IMR-90 (cell line): ENCODE data around the gene SMYD2. TPM values are rescaled to one million over a fixed set of nuclear protein-coding genes. Genes with fewer than 3 reads are reported as not detected.

Experiments used
- ATAC-seq: fragments of 200-7000 bp; cut with Tn5 transposase; 2 replicates; pipeline ENCODE4 v1.9.1; 2020; ENCODE audit warnings: low read depth, mild to moderate bottlenecking, moderate library complexity
- BruUV-seq: library from RNA; stranded (reverse); fragments of 400-500 nt; replicated peaks from 2 replicates; lab custom pipeline; 2021; lab: Mats Ljungman, UMichigan
- CTCF ChIA-PET: fragments of 300-600 bp; formaldehyde crosslinking; extraction: SDS; loops from one replicate; lab custom pipeline; 2021; ENCODE audit warnings: antibody characterized with exemption; lab: Yijun Ruan, JAX
- POLR2A ChIA-PET: fragments of 300-600 bp; sonication (Branson Sonifier 250); formaldehyde crosslinking; loops from one replicate; lab custom pipeline; 2022; ENCODE audit warnings: antibody characterized with exemption; ENCODE audit not compliant: unreplicated experiment; lab: Charles Lee
- DNase-seq: peaks from one replicate; pipeline ENCODE4 v3.0.0; 2013
- H2AFZ ChIP-seq: replicated peaks from 2 replicates; pipeline ENCODE3; 2013; ENCODE audit warnings: low read length, mild to moderate bottlenecking; ENCODE audit not compliant: poor library complexity
- H2AK5ac ChIP-seq: 2 replicates; pipeline ENCODE4 v1.6.1; 2013; ENCODE audit warnings: low read depth, low read length, inconsistent platforms
- H2AK9ac ChIP-seq: replicated peaks from 2 replicates; pipeline ENCODE3; 2013; ENCODE audit warnings: mild to moderate bottlenecking, low read depth, low read length, moderate library complexity; ENCODE audit not compliant: poor library complexity
- H2BK120ac ChIP-seq: 2 replicates; pipeline ENCODE4 v1.6.1; 2013; ENCODE audit warnings: low read depth, low read length, inconsistent platforms
- H2BK15ac ChIP-seq: 3 replicates; pipeline ENCODE4 v1.6.1; 2013; ENCODE audit warnings: low read depth, low read length, inconsistent platforms
- H2BK20ac ChIP-seq: 2 replicates; pipeline ENCODE4 v1.6.1; 2013; ENCODE audit warnings: low read depth, mild to moderate bottlenecking, inconsistent platforms, low read length, moderate library complexity
- H2BK5ac ChIP-seq: 2 replicates; pipeline ENCODE4 v1.6.1; 2013; ENCODE audit warnings: mild to moderate bottlenecking, low read depth, low read length, inconsistent platforms; ENCODE audit not compliant: poor library complexity, severe bottlenecking
- H3K14ac ChIP-seq: replicated peaks from 2 replicates; pipeline ENCODE4 v1.6.1; 2013; ENCODE audit warnings: low read depth, low read length, inconsistent platforms
- H3K18ac ChIP-seq: 2 replicates; pipeline ENCODE4 v1.6.1; 2013; ENCODE audit warnings: low read depth, low read length, control low read depth
- H3K23ac ChIP-seq: 2 replicates; pipeline ENCODE4 v1.6.1; 2013; ENCODE audit warnings: low read depth, low read length, inconsistent platforms
- H3K27ac ChIP-seq: 2 replicates; pipeline ENCODE4 v1.5.1; 2013; ENCODE audit warnings: mild to moderate bottlenecking, control low read depth, low read length; ENCODE audit not compliant: insufficient read depth
- H3K27me3 ChIP-seq: 2 replicates; pipeline ENCODE4 v1.6.1; 2013; ENCODE audit warnings: low read length; ENCODE audit not compliant: control insufficient read depth, insufficient read depth
- H3K36me3 ChIP-seq: 2 replicates; pipeline ENCODE4 v1.6.1; 2013; ENCODE audit warnings: low read length, mixed read lengths; ENCODE audit not compliant: control insufficient read depth, insufficient read depth
- H3K4ac ChIP-seq: 2 replicates; pipeline ENCODE4 v1.6.1; 2013; ENCODE audit warnings: low read depth, low read length, inconsistent platforms
- H3K4me1 ChIP-seq: 2 replicates; pipeline ENCODE4 v1.6.1; 2013; ENCODE audit warnings: low read length, mixed read lengths; ENCODE audit not compliant: control insufficient read depth, insufficient read depth
- H3K4me2 ChIP-seq: 2 replicates; pipeline ENCODE4 v1.6.1; 2013; ENCODE audit warnings: low read depth, mild to moderate bottlenecking, control low read depth, low read length, moderate library complexity
- H3K4me3 ChIP-seq: 2 replicates; pipeline ENCODE4 v1.5.1; 2013; ENCODE audit warnings: low read depth, mild to moderate bottlenecking, control low read depth, low read length, moderate library complexity; ENCODE audit not compliant: insufficient read depth
- H3K56ac ChIP-seq: 2 replicates; pipeline ENCODE4 v1.6.1; 2013; ENCODE audit warnings: low read length, inconsistent platforms; ENCODE audit not compliant: insufficient read depth; ENCODE audit errors: extremely low read depth
- H3K79me1 ChIP-seq, 2 experiments: 2 replicates each; pipeline ENCODE4 v1.6.1; 2013; ENCODE audit warnings: low read length in 2 of 2, inconsistent platforms in 1 of 2, low read depth in 1 of 2
- H3K9ac ChIP-seq: 2 replicates; pipeline ENCODE4 v1.6.1; 2013; ENCODE audit warnings: low read depth, low read length, control low read depth
- H3K9me1 ChIP-seq: 2 replicates; pipeline ENCODE4 v1.6.1; 2013; ENCODE audit warnings: low read length, inconsistent platforms; ENCODE audit not compliant: insufficient read depth
- H3K9me3 ChIP-seq: 2 replicates; pipeline ENCODE4 v1.6.1; 2013; ENCODE audit warnings: low read length; ENCODE audit not compliant: control insufficient read depth, insufficient read depth
- H4K20me1 ChIP-seq: 2 replicates; pipeline ENCODE4 v1.6.1; 2013; ENCODE audit warnings: low read length, inconsistent platforms; ENCODE audit not compliant: insufficient read depth
- H4K5ac ChIP-seq: 2 replicates; pipeline ENCODE4 v1.6.1; 2013; ENCODE audit warnings: mild to moderate bottlenecking, low read depth, low read length, control low read depth
- H4K8ac ChIP-seq, 2 experiments: 2 replicates each; pipeline ENCODE4 v1.6.1; 2013; ENCODE audit warnings: low read depth in 2 of 2, low read length in 2 of 2, control low read depth in 1 of 2, inconsistent platforms in 1 of 2
- H4K91ac ChIP-seq: 2 replicates; pipeline ENCODE4 v1.6.1; 2013; ENCODE audit warnings: low read depth, low read length, inconsistent platforms; ENCODE audit not compliant: insufficient read depth
- CEBPB ChIP-seq: IDR thresholded peaks from 2 replicates; pipeline ENCODE4 v1.6.1; 2012; ENCODE audit warnings: low read depth, low read length, improper control_type of control experiment
- FOS ChIP-seq: fragments of 150-350 bp; IDR thresholded peaks from 2 replicates; pipeline ENCODE4 v1.6.1; 2016; ENCODE audit warnings: low read depth, low read length
- MAZ ChIP-seq: IDR thresholded peaks from 2 replicates; pipeline ENCODE4 v1.6.1; 2012; ENCODE audit warnings: low read depth, mild to moderate bottlenecking, low read length, improper control_type of control experiment, moderate library complexity, borderline replicate concordance
- MXI1 ChIP-seq: IDR thresholded peaks from 2 replicates; pipeline ENCODE4 v1.6.1; 2012; ENCODE audit warnings: low read depth, mild to moderate bottlenecking, low read length, moderate library complexity, borderline replicate concordance
- NFE2L2 ChIP-seq: fragments of 150-350 bp; IDR thresholded peaks from 2 replicates; pipeline ENCODE4 v1.6.1; 2016; ENCODE audit warnings: low read depth, mild to moderate bottlenecking, low read length
- RFX5 ChIP-seq: IDR thresholded peaks from 2 replicates; pipeline ENCODE4 v1.8.0; 2012; ENCODE audit warnings: low read depth, mild to moderate bottlenecking, low read length, moderate library complexity
- WGBS, 2 experiments: methylation state at CpG; one replicate each; pipeline versions ENCODE4 v1.1.5 to v1.1.7; 2013; ENCODE audit warnings: missing lambda C conversion rate in 2 of 2; ENCODE audit not compliant: insufficient read length in 1 of 2; ENCODE audit errors: extremely low coverage in 2 of 2; 5-methylcytosine and 5-hydroxymethylcytosine counted together
- dilution Hi-C: fragments of 300-500 bp; cut with HindIII; formaldehyde crosslinking; loops from one replicate; pipeline ENCODE4 v1.14.3; 2018; ENCODE audit warnings: low sequenced_read_pairs; ENCODE audit not compliant: unreplicated experiment
- in situ Hi-C: fragments of 300-500 bp; cut with MboI; formaldehyde crosslinking; loops from 3 replicates; pipeline ENCODE4 v1.14.3; 2019; ENCODE audit warnings: low sequenced_read_pairs, inconsistent platforms, mixed read lengths
- intact Hi-C: fragments of 100-400 bp; cut with micrococcal nuclease; formaldehyde crosslinking; loops from 2 replicates; pipeline ENCODE4 v1.10.0; 2022
- polyA plus RNA-seq, 3 experiments: library from polyadenylated mRNA; depleted of rRNA; stranded (reverse); fragments of >200 nt; gene quantifications; 2 replicates each; pipeline ENCODE4 v1.2.3, GENCODE V29; 2012; ENCODE audit warnings: low replicate concordance in 1 of 3
- total RNA-seq: library from RNA; depleted of rRNA; stranded (reverse); fragments of >200 nt; gene quantifications from 2 replicates; pipeline ENCODE4 v1.2.3, GENCODE V29; 2012

Gene SMYD2
- total and polyA plus RNA-seq, 2 of the 4 experiments (the other 2 are of a cell fraction), result 32.7 to 61.7 TPM

- Histone ChIP-seq H3K9me1 (peaks cover 13% of the 10 kb centered on the region; the same call in 1 of the 2 replicates), H4K5ac (no peak overlapping the region), H3K27ac (no peak overlapping the region), H3K4ac (no peak overlapping the region), H3K56ac (no peak overlapping the region), H2BK15ac (no peak overlapping the region), H3K4me1 (peaks cover 3% of the 10 kb centered on the region; the same call in 1 of the 2 replicates), H4K91ac (no peak overlapping the region; the same call in 1 of the 2 replicates), H3K14ac (no peak overlapping the region), H3K4me2 (no peak overlapping the region), H2AK5ac (no peak overlapping the region), H3K27me3 (no peaks in the 10 kb centered on the region), H3K9ac (no peak overlapping the region), H3K79me1 (peaks cover 4 to 26% of the 10 kb centered on the region in 2 experiments; a peak in 3 of 4 replicates), H3K18ac (no peak overlapping the region), H2BK20ac (no peak overlapping the region), H3K4me3 (no peak overlapping the region), H2AFZ (no peak overlapping the region), H4K20me1 (no peaks in the 10 kb centered on the region; the same call in 1 of the 2 replicates), H2BK5ac (no peak overlapping the region), H2AK9ac (no peak overlapping the region), H3K23ac (no peak overlapping the region), H2BK120ac (no peak overlapping the region), H4K8ac (no peak overlapping the region), H3K36me3 (peaks cover 36% of the 10 kb centered on the region), H3K9me3 (no peaks in the 10 kb centered on the region)
- ChIA-PET CTCF (no interaction called here), POLR2A (no interaction called here)
- no TSS peak for BruUV-seq
- 100% methylated on average over 1 of the region's 3 CpGs; no CpG with 5 or more reads in 1 of the 2 experiments for WGBS, 2 experiments
- intact Hi-C loops, result no loop called here
- ATAC-seq (no peak), DNase-seq (no peak)
- in situ Hi-C loops, result no loop called here
- dilution Hi-C loops, result no loop called here
- TF ChIP-seq MAZ (no peak), MXI1 (no peak), FOS (no peak), CEBPB (no peak), NFE2L2 (no peak), RFX5 (no peak)
Measured at GRCh38 chr1:214370615-214371014, 89.7 kb downstream of the SMYD2 start.
